ENCODE measurements around the gene SOX18.
A peak's percentile ranks its signal among the peaks of the same experiment; 100 is the strongest.

The SOX18 gene

DNA sequence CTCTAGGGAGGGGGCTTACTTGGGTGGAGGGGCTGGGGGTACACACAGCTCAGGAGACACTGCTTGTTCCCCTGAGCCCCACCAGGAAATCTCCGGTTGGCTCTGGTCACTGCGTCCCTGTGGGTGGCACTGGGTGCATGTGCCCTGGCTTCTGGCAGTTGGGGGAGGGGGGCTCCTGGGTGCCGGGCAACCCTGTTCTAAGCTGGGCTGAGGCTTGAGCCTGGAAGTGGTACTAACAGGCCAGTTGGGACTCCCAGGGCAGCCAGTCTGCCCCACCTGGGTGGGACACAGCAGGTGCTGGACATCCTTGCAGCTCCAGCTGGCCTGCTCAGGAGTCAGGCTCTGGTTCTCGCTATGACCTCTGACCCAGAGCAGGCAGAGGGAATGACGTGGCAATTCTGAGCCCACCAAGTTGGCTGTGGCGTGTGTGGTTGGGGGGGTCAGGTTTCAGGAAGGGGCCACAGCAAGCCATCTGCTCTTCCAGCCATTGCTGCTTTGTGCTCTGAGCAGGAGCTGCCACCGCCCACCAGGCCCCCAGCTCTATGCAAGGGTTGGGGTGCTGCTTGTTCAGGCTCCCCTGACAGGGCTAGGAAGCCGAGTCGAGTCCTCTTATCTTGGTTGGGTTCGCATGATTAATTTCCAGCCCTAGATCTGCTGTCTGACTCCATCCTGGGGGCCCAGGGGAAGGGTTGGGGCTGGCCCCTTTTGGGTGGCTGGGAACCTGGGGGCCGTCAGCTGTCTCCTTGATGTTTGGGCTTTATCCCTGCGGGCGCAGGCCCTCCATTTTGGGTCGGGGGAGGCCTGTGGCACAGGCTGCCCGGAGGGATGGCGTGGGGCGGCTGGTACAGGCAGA is 12.9 kb downstream of the SOX18 start:
- no peak for DNase-seq

DNA sequence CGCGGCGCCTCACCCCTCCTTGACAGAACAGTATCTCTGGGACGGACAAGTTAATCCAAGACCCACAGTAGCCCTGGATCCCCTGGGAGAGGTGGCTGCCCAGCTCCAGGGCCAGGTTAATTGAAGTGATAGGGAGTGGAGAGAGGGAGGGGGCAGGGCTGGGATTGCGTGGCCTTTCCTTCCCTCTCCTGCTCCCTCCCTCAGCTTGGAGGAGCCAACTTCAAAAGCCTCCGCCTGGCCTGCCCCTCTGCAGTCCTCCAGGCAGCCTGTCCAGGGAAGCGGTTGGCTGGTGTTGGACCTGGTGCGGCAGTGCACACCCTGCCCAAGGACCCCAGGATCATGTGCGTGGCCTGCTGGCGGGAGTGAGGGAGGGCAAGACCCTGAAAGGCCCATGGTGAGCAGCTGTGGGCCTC is 13.5 kb downstream of the SOX18 start, which contains the start of gene C20orf204:
TSS of gene C20orf204 (plus strand) at position 250 of the 413 bp plus-strand sequence. CDS start at position 392, 142 bp downstream.
- DNase-seq = no peak

DNA sequence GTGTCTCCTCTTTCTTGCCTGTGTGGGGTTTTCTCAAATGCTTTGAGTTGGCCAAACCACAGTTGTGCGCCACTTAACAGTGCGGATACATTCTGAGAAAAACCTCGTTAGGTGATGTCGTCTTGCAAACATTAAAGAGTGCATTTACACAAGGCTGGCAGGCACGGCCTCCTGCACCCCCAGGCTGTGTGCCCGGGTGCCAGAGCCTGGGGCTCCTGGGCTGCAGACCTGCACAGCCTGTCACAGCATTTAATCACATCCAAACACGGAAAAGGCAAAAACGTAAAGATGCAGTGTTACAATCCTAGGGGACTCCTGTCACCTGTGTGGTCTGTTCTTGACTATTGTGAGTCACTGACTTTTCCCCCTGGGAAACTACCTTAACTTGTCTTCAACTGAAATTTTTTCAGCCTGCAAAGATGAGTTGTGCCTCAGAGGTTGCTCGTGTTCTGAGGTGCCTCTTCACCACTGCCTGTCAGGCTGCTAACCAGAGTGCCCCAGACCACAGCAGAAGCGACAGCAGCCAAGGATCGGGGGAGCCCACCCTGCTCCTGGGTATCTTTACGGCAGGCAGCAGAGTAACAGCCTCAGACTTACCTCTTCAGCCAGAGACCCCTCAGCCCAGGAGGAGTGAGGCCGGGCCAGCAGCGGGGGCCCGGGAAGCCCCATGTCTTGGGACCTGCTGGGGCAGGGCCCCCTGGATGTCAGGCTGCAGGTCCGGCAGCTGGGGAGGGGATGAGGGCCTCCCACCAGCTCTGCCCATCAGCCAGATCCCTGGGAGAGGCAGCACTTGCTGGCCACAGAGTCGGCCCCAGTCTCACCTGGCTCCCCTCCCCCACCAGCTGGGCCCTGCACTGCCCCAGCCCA is 14.1 kb downstream of the SOX18 start:
- peak; percentile 82 for DNase-seq

DNA sequence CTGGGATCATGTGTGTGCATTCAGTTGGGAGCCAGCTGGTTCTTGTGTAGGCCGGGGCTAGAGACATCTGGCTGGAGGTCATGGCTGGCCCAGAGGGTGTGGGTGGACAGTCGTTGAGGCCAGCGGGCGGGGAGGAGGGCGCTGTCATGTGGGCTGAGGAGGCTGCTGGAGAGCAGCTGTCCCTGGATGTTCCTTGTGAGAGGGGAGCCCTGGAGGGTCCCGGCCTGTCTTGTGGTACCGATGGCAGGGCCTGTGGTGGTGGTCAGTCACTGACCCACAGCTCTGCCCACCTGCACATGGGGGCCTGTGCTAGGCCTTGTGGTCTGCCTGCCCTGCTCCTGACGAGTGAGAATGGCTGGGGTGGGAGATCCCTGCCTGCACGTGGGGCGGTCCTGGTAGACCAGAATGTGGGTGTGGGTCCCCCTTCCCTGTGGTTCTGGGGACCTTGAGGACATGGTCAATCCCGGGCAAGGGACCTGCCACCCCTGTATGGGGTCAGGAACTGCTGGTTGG is 15.4 kb downstream of the SOX18 start:
- no peak for DNase-seq

DNA sequence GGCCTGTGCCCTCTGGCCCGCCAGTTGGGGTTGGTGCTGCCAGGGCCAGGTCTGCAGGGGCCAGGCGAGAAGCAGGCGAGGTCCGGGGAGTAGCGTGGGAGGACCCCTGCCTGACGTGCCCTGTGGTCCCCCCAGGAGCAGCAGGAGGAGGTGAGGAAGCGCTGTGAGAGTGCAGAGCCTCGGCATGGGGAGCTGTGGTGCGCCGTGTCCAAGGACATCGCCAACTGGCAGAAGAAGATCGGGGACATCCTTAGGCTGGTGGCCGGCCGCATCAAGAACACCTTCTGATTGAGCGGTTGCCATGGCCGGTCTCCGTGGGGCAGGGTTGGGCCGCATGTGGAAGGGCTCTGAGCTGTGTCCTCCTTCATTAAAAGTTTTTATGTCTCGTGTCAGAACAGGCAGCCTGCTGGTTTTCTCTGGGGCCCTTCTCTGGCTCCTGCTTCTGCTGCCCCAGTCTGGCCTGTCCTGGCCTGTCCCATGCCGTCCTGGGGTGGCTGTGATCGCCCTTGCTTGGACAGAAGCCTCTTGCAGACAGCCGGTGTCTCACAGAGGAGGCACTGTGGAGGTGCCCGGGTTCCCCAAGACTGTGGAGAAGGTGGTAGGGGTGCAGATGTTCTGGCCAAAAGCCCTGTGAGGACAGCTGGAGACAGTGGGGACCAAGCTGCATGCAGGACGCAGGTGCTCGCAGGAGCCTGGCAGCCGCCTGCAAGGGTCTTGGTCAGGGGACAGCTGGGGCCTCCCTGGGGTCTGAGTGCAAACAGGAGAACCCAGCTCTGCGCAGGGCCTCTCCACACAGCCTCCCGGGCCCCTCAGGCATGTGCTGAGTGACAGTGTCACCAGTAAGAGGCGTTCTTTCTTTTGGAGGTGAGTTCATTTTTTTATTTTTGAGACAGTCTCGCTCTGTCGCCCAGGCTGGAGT is 16.5 kb downstream of the SOX18 start:
- DNase-seq = no peak

DNA sequence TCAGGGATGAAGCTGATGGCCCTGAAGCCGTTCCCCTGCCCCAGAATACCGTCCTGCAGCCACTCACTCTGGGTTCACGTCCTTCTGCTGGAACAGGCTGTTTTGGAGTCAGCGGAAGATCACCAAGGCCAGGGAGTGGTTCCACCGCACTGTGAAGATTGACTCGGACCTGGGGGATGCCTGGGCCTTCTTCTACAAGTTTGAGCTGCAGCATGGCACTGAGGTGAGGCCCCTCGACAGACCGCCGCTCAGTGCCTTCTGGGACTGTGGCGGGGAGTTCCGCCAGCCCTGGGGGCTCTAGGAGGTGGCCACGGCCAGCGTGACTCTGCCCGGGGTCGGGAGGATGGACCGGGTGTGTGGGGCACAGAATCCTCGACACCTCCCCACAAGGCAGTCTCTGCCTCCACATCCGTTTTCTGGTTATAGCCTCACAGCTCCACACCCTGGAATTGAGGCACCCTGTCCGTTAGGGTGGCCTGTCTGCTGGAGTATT is 17.6 kb downstream of the SOX18 start:
- no peak for DNase-seq

DNA sequence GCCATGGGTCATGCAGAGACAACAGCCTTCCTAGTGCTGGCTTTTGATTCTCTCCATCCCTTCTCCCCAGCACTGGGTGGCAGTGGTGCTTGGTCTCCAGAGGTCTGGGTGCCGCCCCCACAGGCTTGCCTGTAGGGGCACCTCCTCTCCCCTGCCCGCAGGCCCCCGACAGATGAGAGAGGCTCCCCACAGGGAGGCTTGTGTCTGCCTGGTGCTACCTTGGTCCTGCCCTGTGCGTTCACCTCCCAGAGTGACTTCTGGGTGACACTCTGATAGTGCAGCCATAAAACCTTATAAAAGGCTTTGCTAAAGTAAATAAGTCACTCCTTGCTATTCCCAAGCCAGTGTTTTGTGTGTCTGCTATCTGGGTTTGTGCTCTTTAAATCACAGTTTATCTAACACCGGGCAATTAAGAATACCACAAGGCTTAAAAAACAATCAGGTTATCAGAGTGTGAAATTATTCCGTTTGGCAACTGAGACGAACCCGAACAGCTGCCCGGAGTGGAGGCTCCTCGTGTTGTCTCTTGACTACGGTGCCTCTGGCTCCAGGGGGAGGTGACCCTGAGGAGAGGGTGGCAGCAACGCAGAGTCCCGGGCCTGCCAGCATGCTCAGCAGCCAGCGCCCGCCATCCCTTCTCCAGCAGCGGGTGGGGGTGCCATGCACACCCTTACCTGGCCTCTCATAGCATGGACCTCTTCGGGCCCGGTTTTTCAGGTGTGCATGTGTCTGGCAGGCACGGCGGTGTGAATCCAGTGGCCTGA is 18.9 kb downstream of the SOX18 start:
- DNase-seq = no peak

DNA sequence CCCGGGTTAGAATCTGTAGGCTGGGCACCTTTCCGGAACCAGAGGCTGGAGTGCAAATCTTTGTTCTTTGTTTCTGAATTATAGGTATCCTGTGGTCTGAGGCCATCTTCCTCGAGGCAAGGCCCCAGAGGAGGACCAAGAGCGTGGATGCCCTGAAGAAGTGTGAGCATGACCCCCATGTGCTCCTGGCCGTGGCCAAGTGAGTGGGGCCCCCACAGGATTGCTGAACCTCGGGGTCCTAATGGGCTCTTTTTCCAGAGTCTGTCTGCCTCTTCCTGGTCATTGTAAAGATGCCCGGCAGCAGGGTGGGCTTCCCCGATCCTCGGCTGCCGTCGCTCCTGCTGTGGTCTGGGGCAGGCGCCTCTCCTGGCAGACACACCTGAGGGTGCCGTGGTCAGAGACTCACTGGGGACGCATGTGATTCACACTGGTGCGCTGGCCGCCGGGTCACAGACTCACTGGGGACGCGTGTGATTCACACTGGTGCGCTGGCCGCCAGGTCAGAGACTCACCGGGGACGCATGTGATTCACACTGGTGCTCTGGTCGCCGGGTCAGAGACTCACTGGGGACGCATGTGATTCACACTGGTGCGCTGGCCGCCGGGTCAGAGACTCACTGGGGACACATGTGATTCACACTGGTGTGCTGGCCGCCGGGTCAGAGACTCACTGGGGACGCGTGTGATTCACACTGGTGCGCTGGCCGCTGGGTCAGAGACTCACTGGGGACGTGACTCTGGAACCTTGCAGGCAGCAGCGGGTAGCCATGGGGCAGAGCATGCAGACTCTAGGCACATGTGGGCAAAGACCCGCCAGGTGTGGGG is 19.9 kb downstream of the SOX18 start:
- no peak for DNase-seq

DNA sequence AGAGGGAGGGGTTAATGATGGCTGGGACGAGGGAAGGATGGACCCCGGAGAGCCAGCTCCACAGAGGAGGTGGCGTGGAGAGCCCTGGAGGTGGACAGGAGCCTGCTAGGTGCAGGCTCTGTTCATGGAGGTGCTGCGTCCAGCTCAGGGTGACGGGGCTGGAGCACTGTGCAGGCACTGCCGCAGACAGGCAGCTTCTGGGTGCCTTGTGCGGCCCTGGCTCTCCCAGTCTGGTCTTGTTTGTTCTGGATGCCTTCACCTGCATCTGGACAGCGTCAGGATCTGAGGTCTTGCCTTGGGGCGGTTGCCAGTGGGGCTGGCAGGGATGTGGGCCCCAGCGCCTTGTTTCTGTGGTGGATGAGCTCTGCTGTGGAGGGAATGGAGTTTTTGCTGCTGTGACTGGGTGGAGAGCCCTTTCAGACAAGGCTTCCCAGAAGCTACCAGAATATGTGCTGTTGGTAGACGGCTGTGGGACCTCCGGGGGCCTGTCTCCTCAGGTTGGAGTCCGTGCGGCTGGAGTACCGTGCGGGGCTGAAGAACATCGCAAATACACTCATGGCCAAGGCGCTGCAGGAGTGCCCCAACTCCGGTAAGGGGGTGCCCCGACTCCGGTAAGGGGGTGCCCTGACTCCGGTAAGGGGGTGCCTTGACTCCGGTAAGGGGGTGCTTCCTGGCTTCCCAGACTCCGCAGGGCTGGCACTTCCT is 21.3 kb downstream of the SOX18 start:
- DNase-seq = no peak

DNA sequence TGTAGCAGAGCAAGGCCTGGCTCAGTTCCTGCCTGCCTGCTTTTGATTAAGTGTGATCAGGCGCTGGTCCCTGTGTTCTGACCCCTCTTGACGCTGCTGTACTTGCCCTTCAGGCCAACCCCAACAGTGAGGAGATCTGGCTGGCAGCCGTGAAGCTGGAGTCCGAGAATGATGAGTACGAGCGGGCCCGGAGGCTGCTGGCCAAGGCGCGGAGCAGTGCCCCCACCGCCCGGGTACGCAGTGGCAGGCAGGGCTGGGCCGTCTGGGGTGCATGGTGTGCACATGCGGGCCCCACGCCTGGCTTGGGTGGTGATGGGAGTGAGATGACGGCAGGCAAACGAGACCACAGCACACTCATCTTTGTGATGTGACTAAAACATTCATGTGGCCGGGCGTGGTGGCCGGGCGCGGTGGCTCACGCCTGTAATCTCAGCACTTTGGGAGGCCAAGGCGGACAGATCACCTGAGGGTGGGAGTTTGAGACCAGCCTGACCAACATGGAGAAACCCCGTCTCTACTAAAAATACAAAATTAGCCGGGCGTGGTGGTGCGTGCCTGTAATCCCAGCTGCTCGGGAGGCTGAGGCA is 23.5 kb downstream of the SOX18 start:
- DNase-seq = no peak

DNA sequence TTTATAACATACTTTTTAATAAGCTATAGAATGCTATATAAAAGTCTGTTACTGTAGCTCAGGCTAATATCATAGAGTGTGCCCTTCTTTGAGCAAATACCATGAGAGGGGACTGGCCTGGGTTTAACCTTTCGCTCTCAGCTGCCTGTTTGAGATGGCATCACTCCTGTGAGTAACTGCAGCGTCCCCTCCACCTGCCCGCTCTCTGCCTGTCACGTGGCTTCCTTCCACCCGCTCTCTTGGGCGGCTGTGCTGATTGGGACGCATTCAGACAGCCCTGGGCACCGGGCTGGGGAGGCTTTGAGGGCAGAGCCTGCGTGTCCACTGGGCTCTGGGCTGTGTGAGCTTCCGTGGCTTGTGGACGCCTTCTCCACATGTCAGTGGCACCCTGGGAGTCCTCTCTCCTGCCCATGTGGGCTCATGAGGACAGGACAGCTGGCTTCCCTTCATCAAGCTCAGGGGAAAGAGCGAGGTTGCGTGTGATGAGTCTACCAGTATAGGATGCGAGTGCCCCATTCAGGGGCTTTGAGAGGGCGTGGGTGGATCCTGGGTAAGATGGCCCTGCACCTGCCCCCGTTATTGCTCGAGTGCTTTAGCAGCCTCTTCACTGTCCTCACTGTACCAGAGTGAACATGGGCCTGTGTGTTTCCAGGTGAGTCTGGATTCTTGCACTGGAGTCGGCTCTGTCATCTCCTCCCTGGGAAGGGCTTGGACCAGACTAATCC is 24.2 kb downstream of the SOX18 start:
- no peak for DNase-seq

DNA sequence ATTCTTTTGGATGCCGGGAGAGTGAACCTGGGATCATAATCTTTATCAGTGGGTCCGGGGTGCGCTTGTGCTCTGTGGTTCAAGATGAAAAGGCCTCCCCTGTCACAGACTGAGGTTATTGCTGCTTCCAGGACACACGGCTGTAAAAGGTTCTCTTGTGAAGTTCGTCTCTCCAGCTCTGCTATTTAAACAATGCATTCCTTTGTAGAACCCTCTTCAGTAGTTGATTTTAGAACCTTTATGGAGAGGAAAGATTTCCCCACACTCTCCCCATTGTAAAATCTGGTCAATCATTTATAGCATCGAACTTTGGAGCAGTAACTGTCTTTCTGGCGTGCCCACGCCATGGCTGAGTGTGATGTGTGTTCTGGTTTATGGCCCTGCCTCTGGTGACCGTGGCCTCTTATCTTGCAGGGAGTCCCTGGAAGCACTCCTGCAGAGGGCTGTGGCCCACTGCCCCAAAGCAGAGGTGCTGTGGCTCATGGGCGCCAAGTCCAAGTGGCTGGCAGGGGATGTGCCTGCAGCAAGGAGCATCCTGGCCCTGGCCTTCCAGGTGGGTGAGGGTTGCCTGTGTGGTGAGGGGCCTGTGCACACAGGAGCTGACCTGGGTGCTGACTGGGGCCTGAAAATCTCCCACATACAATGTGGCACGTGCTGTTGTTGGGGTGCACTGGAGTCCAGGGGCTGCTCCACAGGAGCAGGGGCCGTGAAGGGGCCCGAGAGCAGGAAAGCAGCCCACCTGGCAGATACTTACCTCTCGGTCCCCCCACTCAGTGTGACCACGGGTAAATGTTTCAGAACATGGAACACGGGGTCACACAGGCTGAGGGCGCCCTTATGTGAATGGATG is 25.1 kb downstream of the SOX18 start:
- DNase-seq = no peak

DNA sequence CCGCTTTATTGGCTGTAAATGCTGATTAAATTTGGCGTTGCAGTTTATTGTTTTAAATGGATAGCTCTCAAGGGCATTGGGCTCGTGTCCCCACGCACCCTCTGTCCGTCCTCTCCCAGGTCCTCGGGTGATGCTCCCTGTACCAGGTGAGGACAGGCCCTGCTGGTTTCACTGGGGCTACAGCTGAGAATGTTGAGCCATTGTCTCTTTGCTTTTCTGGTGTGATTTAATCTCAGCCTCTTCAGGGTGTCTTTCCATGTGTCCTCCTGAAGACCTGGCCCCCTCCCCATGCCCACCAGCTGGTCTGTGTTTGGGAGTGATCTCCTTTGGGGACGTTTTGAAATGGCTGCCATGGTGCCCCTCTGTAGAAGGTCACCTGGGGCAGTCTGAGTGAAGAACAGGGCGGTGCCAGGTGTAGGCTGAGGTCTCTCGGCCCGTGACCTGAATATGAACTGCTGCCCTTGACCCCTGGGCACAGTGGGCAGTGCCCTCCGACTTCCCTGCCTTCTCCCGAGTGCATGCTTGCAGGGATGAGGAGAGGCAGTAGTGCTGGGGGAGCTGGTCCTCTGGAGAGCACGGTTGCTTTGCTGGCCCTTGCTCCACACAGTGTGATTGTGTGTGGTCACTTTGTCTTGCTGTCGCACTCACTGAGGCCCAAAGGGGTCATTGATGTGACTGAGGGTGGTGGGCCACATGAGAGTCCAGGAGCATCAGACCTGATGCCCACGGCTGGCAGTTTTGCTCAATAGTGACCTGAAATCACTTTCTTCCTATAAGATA is 25.9 kb downstream of the SOX18 start:
- DNase-seq = no peak

DNA sequence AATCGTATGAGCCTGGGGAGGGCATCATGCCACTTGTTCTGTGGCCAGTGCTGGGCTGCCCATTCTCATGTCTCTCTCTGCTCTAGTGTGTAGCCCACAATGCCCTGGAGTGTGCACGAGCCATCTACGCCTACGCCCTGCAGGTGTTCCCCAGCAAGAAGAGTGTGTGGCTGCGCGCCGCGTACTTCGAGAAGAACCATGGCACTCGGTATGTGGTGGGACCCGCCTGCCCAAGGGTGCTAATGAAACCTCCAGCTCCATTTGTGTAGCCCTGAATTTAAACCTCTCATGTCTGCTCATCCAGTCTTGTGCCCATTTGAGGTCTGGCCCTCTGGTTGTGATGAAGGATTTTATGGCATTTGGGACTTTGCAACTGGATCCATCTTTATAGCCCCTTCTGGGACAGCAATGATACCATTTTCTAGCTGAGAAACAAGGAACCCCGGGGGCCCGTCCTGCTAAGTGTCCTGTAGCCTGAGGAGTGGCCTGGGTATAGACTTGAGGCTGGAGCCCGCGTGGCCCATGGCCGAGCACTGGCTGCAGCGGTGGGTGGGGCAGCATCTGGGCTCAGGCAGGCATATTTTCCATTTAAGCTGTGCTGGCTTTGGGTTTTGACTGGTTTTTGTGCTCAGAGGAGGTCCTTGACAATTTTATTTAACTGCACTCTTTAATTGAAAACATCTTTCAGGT is 26.6 kb downstream of the SOX18 start:
- no peak for DNase-seq

DNA sequence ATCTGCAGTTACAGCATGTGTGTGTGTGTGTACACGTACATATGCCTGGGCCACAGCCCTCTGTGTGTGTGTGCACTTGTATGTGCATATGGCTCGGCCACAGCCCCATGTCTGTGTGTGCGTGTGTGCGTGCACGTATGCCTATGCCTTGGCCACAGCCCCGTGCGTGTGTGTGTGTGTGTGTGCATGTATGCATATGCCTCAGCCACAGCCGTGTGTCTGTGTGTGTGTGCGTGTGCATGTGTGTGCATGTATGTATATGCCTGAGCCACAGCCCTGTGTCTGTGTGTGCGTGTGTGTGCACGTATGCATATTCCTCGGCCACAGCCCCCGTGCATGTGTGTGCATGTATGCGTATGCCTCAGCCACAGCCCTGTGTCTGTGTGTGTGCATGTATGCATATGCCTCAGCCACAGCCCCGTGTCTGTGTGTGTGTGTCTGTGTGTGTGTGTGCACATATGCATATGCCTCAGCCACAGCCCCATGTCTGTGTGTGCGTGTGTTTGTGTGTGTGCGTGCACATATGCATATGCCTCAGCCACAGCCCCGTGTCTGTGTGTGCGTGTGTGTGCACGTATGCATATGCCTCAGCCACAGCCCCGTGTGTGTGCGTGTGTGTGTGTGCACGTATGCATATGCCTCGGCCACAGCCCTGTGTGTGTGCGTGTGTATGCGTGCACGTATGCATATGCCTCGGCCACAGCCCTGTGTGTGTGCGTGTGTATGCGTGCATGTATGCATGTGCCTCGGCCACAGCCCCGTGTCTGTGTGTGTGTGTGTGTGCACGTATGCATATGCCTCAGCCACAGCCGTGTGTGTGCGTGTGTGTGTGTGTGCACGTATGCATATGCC is 28.1 kb downstream of the SOX18 start:
- no peak for DNase-seq

Data from activated CD8-positive, alpha-beta memory T cell treated with anti-CD3 and anti-CD28 coated beads for 24 hours (primary cell).